Calu3 (cell line): ENCODE results near the gene RAB40C. TPM values are rescaled to one million over a fixed set of nuclear protein-coding genes. Genes with fewer than 3 reads are reported as not detected.
A peak's percentile ranks its signal among the peaks of the same experiment; 100 is the strongest.
"Not testable (repeated sequence)": the region's sequence is repeated elsewhere in the genome, so short reads cannot be mapped to it uniquely, and the experiment has no call there.

ENCODE experiments used
- BruUV-seq: library from RNA; stranded (reverse); fragments of 400-500 nt; replicated peaks from 2 replicates; lab custom pipeline; 2021; lab: Mats Ljungman, UMichigan
- CTCF ChIA-PET: fragments of 300-600 bp; sonication (Branson Sonifier 250); formaldehyde crosslinking; loops from one replicate; lab custom pipeline; 2022; ENCODE audit warnings: antibody characterized with exemption; lab: Charles Lee
- DNase-seq: peaks from one replicate; pipeline ENCODE4 v3.0.0; 2022
- H3K27ac Mint-ChIP-seq: one replicate; pipeline ENCODE4 v1.8.0; 2022; ENCODE audit warnings: mixed read lengths; ENCODE audit not compliant: unreplicated experiment
- H3K27me3 Mint-ChIP-seq: one replicate; pipeline ENCODE4 v1.8.0; 2022; ENCODE audit warnings: mixed read lengths; ENCODE audit not compliant: unreplicated experiment
- H3K36me3 Mint-ChIP-seq: one replicate; pipeline ENCODE4 v1.8.0; 2022; ENCODE audit warnings: mild to moderate bottlenecking, moderate library complexity, mixed read lengths; ENCODE audit not compliant: insufficient read depth, unreplicated experiment
- H3K4me1 Mint-ChIP-seq: one replicate; pipeline ENCODE4 v1.8.0; 2022; ENCODE audit warnings: mild to moderate bottlenecking, low read depth, mixed read lengths; ENCODE audit not compliant: unreplicated experiment
- H3K4me3 Mint-ChIP-seq: one replicate; pipeline ENCODE4 v1.8.0; 2022; ENCODE audit warnings: mild to moderate bottlenecking, low read depth, moderate library complexity, mixed read lengths; ENCODE audit not compliant: unreplicated experiment
- H3K9me3 Mint-ChIP-seq: one replicate; pipeline ENCODE4 v1.8.0; 2022; ENCODE audit warnings: low read depth, mixed read lengths; ENCODE audit not compliant: unreplicated experiment
- CTCF ChIP-seq: fragments of 200-600 bp; IDR thresholded peaks from one replicate; pipeline ENCODE4 v1.8.0; 2022; ENCODE audit warnings: antibody characterized with exemption; ENCODE audit not compliant: unreplicated experiment
- intact Hi-C: fragments of 100-400 bp; cut with micrococcal nuclease; formaldehyde crosslinking; loops from one replicate; pipeline ENCODE4 v1.10.0; 2022; ENCODE audit not compliant: unreplicated experiment
- total RNA-seq: library from RNA; stranded (reverse); gene quantifications from 2 replicates; pipeline ENCODE4 v1.2.3, GENCODE V29; 2022

Gene RAB40C
- total RNA-seq, 1 experiment from 2014 or later, result 35.6 TPM

- peaks cover 44% of the 10 kb centered on the region for H3K4me1 Mint-ChIP-seq
- H3K4me3 Mint-ChIP-seq, result no peak overlapping the region
- CTCF ChIA-PET, result no interaction called here
- intact Hi-C loops, result no loop called here
- H3K9me3 Mint-ChIP-seq, result no peaks in the 10 kb centered on the region
- no peak for TF ChIP-seq CTCF
- H3K36me3 Mint-ChIP-seq, result peaks cover 59% of the 10 kb centered on the region
- no peaks in the 10 kb centered on the region for H3K27me3 Mint-ChIP-seq
- BruUV-seq, result no TSS peak
- DNase-seq, result no peak
- H3K27ac Mint-ChIP-seq, result no peak overlapping the region
Observed at GRCh38 chr16:596736-597060, 6.8 kb downstream of the RAB40C start.

- CTCF ChIA-PET, result interaction anchor here (0.6 kb wide), 1 partner anchor 11 kb away, joined by 4 read pairs; no protein-coding TSS in a partner anchor
- BruUV-seq, H3K27ac Mint-ChIP-seq, H3K9me3 Mint-ChIP-seq, intact Hi-C loops, DNase-seq, H3K4me3 Mint-ChIP-seq, H3K27me3 Mint-ChIP-seq: not testable (repeated sequence)
- peaks cover 50% of the 10 kb centered on the region for H3K36me3 Mint-ChIP-seq
- H3K4me1 Mint-ChIP-seq, result peaks cover 35% of the 10 kb centered on the region
Observed at GRCh38 chr16:597655-598054, 7.8 kb downstream of the RAB40C start.

- CTCF ChIA-PET, result no interaction called here
- no peak overlapping the region for H3K27ac Mint-ChIP-seq
- no TSS peak for BruUV-seq
- H3K4me3 Mint-ChIP-seq, result no peak overlapping the region
- no peaks in the 10 kb centered on the region for H3K9me3 Mint-ChIP-seq
- peaks cover 20% of the 10 kb centered on the region for H3K4me1 Mint-ChIP-seq
- no peaks in the 10 kb centered on the region for H3K27me3 Mint-ChIP-seq
- no peak for TF ChIP-seq CTCF
- intact Hi-C loops, result no loop called here
- H3K36me3 Mint-ChIP-seq, result peaks cover 38% of the 10 kb centered on the region
- no peak for DNase-seq
Observed at GRCh38 chr16:598823-599739, 9.2 kb downstream of the RAB40C start.

GRCh38 chr16:600781-601180 lies 10.9 kb downstream of the RAB40C start:
- peaks cover 7% of the 10 kb centered on the region for H3K4me1 Mint-ChIP-seq
- peak; percentile 25 for TF ChIP-seq CTCF
- DNase-seq, result no peak
- no peak overlapping the region for H3K4me3 Mint-ChIP-seq
- intact Hi-C loops, result no loop called here
- peaks cover 4% of the 10 kb centered on the region for H3K9me3 Mint-ChIP-seq
- no peaks in the 10 kb centered on the region for H3K27me3 Mint-ChIP-seq
- CTCF ChIA-PET, result no interaction called here
- BruUV-seq, result no TSS peak
- H3K27ac Mint-ChIP-seq, result no peak overlapping the region
- peaks cover 25% of the 10 kb centered on the region for H3K36me3 Mint-ChIP-seq

DNA sequence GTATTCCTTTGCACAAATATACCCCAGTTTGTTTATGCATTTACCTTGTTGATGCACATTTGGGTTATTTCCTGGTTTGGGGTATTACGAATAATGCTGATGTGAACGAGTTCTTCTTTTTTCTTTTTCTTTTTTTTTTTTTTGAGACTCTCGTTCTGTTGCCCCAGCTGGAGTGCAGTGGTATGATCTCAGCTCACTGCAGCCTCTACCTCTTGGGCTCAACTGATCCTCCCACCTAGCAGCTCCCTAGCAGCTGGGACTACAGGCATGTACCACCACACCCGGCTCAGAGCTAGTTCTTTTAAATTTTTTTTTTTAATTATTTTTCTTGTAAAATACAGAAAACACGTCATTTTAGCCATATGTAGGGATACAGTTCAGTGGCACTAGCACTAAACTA lies 14.1 kb downstream of the RAB40C start:
- DNase-seq, result no peak
- CTCF ChIA-PET, result no interaction called here
- BruUV-seq, result no TSS peak
- Mint-ChIP-seq H3K36me3 (peaks cover 3% of the 10 kb centered on the region), H3K4me3 (no peak overlapping the region), H3K9me3 (peaks cover 4% of the 10 kb centered on the region), H3K27me3 (no peaks in the 10 kb centered on the region), H3K27ac (no peak overlapping the region), H3K4me1 (no peaks in the 10 kb centered on the region)
- TF ChIP-seq CTCF, result no peak
- intact Hi-C loops, result no loop called here
